GM15510 (cell line): ENCODE data around the gene RNF38.

Source experiments
- POLR2A ChIP-seq: IDR thresholded peaks from 3 replicates; pipeline ENCODE4 v1.6.1; 2011; ENCODE audit warnings: borderline replicate concordance; ENCODE audit not compliant: insufficient read length; ENCODE audit errors: extremely low read depth

Gene RNF38

DNA sequence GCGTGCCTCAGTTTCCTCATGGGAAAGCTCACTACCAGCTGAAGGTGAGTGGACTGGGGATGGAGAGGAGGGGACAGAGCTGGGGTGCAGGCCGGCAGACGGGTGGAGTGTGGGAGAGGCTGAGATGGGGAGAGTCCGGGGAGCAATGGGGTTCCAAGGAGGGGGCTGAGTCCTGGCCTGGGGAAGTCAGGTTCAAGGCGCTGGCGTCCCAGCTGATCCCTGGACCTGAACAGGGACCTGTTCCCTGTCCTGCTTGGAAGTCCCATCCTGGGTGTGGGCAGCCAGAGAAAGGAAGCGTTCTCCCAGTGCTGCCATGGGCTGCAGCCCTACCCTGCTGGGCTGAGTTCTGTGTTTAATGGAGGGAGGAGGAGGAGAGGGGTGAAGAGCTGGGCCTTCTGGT, 80.9 kb downstream of the RNF38 start:
- no peak for TF ChIP-seq POLR2A

DNA sequence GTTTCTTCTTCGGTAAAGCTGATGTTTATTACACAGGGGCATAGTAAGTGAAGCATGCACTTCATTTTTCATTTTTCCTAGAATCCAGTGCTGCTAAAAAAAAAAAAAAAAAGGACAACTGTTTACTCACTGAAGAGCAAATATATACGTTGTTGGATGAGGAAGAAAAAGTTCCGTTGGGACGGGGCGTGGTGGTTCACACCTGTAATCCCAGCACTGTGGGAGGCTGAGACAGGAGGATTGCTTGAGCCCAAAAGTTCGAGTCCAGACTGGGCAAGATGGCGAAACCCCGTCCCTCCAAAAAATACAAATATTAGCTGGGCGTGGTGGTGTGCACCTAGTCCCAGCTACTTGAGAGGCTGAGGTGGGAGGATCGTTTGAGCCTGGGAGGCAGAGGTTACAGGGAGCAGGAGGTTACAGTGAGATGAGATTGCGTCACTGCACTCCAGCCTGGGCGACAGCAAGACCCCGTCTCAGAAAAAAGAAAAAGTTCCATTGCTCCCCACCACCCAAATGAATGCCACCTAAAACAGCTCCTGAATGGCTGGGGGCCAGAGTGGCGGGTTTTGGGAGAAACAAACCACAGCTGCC, 81.8 kb downstream of the RNF38 start:
- TF ChIP-seq POLR2A, result no peak

DNA sequence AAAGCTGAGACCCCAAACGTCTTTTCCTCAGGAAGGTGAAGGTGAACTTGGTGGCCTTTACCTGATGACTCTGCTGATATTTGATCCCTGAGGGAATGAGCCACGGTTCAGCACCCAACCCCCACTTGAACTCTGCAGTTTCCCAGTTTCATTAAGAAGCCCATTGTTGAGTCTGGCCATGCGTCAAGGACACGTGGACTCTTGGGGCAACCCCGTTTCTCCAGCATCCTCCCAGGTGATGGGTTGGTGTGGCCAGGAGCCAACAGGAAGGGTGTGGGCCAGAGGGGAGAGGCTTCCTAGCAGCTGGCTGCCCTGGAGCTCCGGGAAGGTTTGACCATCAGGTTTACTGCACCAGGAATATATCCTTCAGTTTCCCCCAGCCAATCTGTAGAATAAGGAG, 82.3 kb downstream of the RNF38 start:
- no peak for TF ChIP-seq POLR2A

DNA sequence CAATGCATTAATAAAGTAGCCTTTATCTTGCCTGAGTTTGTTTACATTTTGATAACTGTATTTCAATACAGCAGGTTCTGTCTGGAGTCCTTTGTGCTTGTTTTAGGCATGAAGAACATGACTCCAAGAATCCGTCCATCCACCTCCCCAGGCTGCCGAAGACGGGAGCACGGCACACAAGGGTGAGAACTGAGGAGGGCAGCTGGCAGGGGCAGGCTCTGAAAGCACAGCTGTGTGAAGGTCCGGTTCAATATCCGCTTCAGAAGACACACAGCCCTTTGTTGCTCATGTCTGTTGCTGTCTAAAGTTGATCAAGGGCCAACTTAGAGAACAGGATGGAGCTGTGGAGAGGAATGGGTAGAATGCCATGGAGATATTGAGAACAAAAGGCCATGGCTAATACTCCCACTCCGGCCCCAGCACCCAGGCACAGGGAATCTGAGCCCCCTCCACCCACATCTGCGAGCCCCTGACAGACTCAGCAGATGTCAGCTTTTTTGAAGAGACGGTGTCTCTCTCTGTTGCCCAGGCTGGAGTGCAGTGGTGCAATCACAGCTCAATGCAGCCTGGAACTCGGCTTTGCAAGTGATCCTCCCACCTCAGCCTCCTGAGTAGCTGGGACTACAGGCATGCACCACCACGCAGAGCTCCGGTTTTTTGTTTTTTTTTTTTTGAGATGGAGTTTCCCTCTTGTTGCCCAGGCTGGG, 83.3 kb downstream of the RNF38 start:
- TF ChIP-seq POLR2A, result no peak

DNA sequence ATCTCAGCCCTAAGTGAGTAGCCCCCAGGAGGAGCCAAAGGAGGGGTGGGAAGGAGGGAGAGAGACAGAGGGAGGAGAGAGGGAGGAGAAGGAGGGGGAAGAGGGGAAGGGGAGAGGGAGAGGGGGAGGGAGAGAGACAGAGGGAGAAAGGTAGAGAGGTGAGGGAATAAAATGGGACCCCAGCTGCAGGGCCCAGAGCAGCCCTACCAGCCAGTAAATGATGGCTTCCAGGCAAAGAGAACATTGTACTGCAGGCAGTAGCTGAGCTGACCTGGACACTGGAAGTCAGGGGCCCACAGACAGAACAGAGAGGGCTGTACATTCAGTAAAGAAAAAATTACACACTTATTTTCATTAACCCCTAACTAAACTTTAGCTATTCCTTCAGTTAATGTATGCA, 84.0 kb downstream of the RNF38 start:
- TF ChIP-seq POLR2A, result no peak

DNA sequence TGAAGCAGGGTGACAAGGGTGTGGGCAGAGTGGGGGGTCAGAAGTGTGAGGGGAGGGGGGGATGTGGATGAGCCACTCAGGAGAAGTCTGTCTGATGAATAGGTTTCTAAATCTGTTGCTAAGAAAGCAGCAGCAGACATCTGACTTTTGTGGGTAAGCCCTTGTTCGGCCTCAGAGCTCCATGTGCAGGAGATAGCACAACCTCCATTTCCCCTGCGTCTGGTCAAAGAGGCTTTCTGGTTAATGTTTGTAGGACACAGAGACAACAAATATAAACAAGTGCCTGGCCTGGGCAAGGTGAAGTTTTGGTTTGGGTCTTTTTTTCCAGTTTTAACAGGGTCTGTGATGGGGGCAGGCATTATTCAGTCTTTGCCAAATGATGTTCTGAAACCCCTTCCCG, 84.8 kb downstream of the RNF38 start:
- TF ChIP-seq POLR2A, result no peak

DNA sequence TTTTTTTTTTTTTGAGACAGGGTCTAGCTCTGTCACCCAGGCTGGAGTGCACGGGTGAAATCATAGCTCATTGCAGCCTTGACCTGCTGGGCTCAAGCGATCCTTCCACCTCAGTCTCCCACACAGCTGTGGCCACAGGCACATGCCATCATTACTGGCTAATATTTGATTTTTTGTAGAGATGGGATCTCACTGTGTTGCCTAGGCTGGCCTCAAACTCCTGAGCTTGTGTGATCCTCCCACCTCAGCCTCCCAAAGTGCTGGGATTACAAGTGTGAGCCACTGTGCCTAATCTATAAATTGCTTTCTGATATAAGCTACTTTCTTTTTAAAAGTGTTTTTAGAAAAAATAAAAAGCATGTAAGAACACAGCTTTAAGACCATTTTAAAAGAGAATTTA, 85.3 kb downstream of the RNF38 start:
- no peak for TF ChIP-seq POLR2A

DNA sequence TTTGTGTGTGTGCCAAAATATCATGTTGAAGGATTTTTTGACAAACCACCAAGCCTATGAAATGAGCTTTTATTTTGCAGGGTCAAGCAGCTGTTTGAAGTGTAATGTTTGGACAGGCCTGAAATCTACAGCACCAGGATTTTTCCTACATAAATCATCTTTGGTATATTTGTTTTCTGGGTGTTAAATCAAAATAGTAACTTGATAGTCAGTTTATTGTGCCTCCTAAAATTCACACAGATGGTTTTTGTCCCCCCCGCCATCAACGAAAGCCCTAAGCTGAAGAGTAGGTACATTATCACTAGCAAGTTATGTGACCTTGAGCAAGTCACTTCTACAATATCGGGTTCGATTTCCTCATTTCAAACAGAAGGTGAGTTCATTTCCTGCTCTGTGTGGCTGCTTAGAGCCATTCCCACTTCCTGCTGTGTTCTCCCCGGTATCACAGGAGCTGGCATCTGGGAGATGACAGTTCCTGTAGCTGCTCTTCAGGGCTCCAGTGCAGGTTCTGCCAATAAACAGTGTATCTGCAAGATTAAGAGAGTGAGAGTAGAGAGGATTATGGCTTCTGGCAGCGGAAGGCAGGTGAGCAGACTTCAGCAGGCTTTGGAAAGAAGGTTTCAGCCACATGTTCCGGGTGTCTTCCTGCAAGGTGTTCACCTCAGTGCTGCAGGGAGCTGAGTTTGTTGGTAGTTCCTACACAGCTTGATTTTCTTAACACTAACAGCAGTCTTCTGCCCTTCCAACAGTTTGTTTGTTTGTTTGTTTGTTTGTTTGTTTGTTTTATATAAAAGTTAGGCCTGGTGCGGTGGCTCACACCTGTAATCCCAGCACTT, 93.4 kb downstream of the RNF38 start:
- TF ChIP-seq POLR2A, result no peak

DNA sequence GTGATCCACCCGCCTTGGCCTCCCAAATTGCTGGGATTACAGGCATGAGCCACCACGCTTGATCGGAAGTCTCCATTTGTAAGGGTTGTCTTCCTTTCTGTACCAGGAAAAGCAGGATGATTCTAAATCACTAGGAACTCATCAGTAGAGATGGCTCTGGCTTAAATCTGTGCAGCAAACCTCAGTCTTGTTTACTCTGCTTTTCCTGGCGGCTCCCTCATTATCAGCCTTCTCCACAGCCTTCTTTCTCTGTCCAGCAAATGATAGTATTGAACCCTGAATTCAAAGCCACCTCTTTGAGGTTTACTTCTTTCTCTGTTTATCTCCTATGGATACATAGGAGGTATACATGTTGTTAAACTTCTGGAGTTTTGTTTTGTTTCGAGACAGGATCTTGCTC, 98.8 kb downstream of the RNF38 start:
- no peak for TF ChIP-seq POLR2A

DNA sequence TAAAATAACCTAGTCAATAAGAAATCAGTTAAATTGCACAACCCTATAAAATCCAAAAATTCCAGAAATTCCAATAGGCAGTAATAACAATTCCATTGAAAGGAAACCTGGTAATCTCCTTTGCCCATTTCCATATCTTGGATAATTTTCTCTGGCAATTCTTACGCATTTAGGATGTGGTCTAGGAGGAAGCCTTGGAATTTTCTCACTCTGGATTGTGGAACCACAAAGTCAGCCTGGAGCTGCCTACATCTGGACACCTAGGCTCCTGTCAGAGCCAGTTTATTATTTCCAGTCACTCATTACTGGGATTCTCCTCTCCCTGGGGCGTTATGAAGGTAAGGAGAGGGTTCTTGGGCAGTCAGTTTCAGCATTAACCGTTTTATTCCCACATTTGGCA, 101.5 kb downstream of the RNF38 start:
- no peak for TF ChIP-seq POLR2A

DNA sequence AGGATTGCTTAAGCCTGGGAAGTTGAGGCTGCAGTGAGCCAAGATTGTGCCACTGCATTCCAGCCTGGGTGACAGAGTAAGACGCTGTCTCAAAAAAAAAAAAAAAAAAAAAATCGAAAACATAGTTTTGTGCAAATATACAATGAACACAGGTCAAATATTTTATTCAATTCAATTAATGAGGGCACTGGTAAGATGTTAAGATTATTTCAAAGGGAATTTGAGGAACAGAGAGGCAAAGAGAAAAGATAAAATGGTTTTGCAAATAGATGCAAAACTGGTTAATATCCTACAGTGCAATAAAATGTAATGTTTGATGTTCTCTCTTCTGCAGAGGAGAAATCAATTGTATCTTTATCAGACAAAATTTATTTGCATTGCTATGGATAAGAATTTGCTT, 102.3 kb downstream of the RNF38 start:
- no peak for TF ChIP-seq POLR2A

DNA sequence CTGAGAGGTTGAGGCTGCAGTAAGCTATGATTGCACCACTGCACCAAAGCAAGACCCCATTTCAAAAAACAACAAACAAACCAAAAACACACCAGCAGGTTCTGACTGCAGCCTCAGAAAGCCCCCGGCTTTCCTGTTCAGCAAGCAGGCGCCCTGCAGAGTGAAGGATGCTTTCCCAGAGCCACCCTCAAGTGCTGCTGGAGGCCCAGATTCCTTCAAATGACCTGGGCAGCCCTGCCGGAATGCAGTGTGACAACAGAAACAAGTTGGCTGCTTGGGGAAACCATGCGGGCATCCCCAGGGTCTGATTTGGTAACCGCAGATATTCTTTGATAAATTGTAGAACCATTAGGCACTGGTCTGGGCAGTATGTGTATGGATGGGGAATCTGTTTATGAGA, 106.2 kb downstream of the RNF38 start:
- TF ChIP-seq POLR2A, result no peak

DNA sequence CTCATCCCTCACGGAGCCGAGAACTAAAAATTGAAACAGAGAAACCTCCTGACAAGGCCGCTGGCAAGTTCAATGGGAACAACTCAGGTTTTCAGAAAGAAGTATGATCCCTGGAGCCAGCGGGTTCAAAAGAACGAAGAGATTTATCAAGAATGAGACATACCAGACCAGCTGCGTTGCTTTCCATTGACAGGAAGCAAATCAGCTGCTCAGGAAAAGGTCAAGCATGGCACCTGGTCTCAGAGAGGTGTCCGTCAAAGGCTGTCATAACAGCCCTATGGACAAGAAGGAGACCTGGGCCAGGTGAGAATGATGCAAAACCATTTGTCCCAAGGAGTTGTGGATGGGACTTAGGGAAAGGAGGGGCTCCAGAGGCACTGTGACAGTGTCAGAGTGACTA, 106.9 kb downstream of the RNF38 start:
- no peak for TF ChIP-seq POLR2A

DNA sequence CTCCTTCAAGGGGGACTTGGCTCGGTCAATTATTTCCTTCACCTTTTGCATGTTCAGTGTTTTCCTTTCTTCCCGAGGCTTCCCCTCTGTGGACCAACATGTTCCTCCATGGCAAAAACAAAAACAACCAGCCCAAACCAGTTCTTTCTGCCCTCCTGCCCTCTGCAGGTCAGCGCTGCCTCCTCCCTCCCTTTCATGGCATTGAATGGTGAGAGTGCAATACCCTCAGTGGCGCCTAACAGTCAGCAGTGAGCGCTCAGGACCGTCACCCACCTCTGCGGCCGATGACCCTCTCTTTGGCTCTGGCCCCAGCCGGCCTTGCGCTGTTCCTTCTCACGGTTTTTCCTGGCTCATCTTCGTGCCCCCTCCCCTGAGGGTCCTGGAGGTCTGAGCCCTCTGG, 107.4 kb downstream of the RNF38 start:
- TF ChIP-seq POLR2A, result no peak

DNA sequence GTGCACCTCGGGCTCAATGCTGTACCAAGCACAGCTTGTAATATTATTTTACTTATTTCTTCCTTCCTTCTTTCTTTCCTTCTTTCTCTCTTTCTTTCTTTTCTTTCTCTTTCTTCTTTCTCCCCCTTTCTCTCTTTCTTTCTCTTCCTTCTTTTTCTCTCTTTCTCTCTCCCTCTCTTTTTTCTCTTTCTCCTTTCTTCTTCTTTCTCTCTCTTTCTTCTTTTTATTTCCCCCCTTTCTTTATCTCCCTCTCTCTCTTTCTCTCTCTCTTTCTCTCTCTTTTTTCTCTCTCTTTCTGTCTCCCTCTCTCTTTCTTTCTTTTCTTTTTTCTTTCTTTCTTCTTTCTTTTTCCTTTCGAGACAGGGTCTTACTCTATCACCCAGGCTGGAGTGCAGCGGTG, 109.1 kb downstream of the RNF38 start:
- TF ChIP-seq POLR2A, result no peak
